MCF 10A (cell line): ENCODE data around the gene ORC6. TPM values are rescaled to one million over a fixed set of nuclear protein-coding genes. Genes with fewer than 3 reads are reported as not detected.

Experiments used
- BruUV-seq: library from RNA; stranded (reverse); fragments of 400-500 nt; replicated peaks from 2 replicates; lab custom pipeline; 2021; lab: Mats Ljungman, UMichigan
- CTCF ChIA-PET: fragments of 300-600 bp; sonication (Branson Sonifier 250); formaldehyde crosslinking; extraction: SDS; loops from one replicate; lab custom pipeline; 2021; ENCODE audit warnings: antibody characterized with exemption, inconsistent platforms; lab: Yijun Ruan, JAX
- POLR2A ChIA-PET: fragments of 300-600, 350-650 bp; sonication (Branson Sonifier 250); formaldehyde crosslinking; extraction: SDS; loops from one replicate; lab custom pipeline; 2020; ENCODE audit warnings: antibody characterized with exemption, inconsistent platforms; lab: Yijun Ruan, JAX
- DNase-seq: peaks from one replicate; pipeline ENCODE4 v3.0.0-alpha.2; 2018; ENCODE audit not compliant: unreplicated experiment
- H3K27ac Mint-ChIP-seq: one replicate; pipeline ENCODE4 v1.8.0; 2022; ENCODE audit warnings: mild to moderate bottlenecking, low read depth, mixed read lengths; ENCODE audit not compliant: unreplicated experiment
- H3K27me3 Mint-ChIP-seq: one replicate; pipeline ENCODE4 v1.8.0; 2022; ENCODE audit warnings: mixed read lengths; ENCODE audit not compliant: insufficient read depth, unreplicated experiment
- H3K36me3 Mint-ChIP-seq: one replicate; pipeline ENCODE4 v1.8.0; 2022; ENCODE audit warnings: mild to moderate bottlenecking, moderate library complexity, mixed read lengths; ENCODE audit not compliant: insufficient read depth, unreplicated experiment
- H3K4me1 Mint-ChIP-seq: one replicate; pipeline ENCODE4 v1.8.0; 2022; ENCODE audit warnings: mixed read lengths; ENCODE audit not compliant: insufficient read depth, unreplicated experiment
- H3K4me3 Mint-ChIP-seq: one replicate; pipeline ENCODE4 v1.8.0; 2022; ENCODE audit warnings: mild to moderate bottlenecking, moderate library complexity, mixed read lengths; ENCODE audit not compliant: unreplicated experiment
- H3K9me3 Mint-ChIP-seq: one replicate; pipeline ENCODE4 v1.8.0; 2022; ENCODE audit warnings: mixed read lengths; ENCODE audit not compliant: unreplicated experiment
- CTCF ChIP-seq: fragments of 200-600 bp; IDR thresholded peaks from one replicate; pipeline ENCODE4 v1.8.0; 2022; ENCODE audit warnings: antibody characterized with exemption, mild to moderate bottlenecking; ENCODE audit not compliant: unreplicated experiment
- intact Hi-C: fragments of 100-400 bp; cut with micrococcal nuclease; formaldehyde crosslinking; loops from 2 replicates; pipeline ENCODE4 v1.14.1; 2022
- total RNA-seq: library from RNA; stranded (reverse); gene quantifications from 2 replicates; pipeline ENCODE4 v1.2.3, GENCODE V29; 2022

ORC6 gene
- total RNA-seq, 1 experiment from 2014 or later, result 23.2 TPM

- H3K9me3 Mint-ChIP-seq, result no peaks in the 10 kb centered on the region
- DNase-seq, result no peak
- POLR2A ChIA-PET, result no interaction called here
These were observed 43.9 kb downstream of the ORC6 start for GRCh38 chr16:46733319-46733830.

GRCh38 chr16:46736695-46737094, 47.2 kb downstream of the ORC6 start:
- Mint-ChIP-seq H3K4me3 (no peak overlapping the region), H3K27me3 (no peaks in the 10 kb centered on the region), H3K36me3 (no peaks in the 10 kb centered on the region), H3K9me3 (no peaks in the 10 kb centered on the region), H3K4me1 (no peaks in the 10 kb centered on the region), H3K27ac (no peak overlapping the region)
- ChIA-PET CTCF (interaction anchor here (0.7 kb wide), 1 partner anchor 44 kb away, joined by 3 read pairs; no protein-coding TSS in a partner anchor), POLR2A (no interaction called here)
- BruUV-seq, result no TSS peak
- no peak for DNase-seq
- no peak for TF ChIP-seq CTCF
- intact Hi-C loops, result no loop called here

More at GRCh38 chr16:46733319-46733830, 43.9 kb downstream of the ORC6 start:
- no peaks in the 10 kb centered on the region for H3K4me1 Mint-ChIP-seq
- no peak for TF ChIP-seq CTCF
- H3K4me3 Mint-ChIP-seq, result no peak overlapping the region
- no peak overlapping the region for H3K27ac Mint-ChIP-seq
- intact Hi-C loops, result no loop called here
- CTCF ChIA-PET, result interaction anchor here (0.7 kb wide), 1 partner anchor 73 kb away, joined by 3 read pairs; no protein-coding TSS in a partner anchor
- BruUV-seq, result no TSS peak
- no peaks in the 10 kb centered on the region for H3K27me3 Mint-ChIP-seq
- no peaks in the 10 kb centered on the region for H3K36me3 Mint-ChIP-seq

GRCh38 chr16:46737621-46738214, 48.3 kb downstream of the ORC6 start:
- Mint-ChIP-seq H3K36me3 (no peaks in the 10 kb centered on the region), H3K9me3 (no peaks in the 10 kb centered on the region), H3K27me3 (no peaks in the 10 kb centered on the region), H3K4me3 (no peak overlapping the region), H3K27ac (no peak overlapping the region), H3K4me1 (no peaks in the 10 kb centered on the region)
- no peak for TF ChIP-seq CTCF
- DNase-seq, result no peak
- ChIA-PET POLR2A (no interaction called here), CTCF (interaction anchor here (0.7 to 1.2 kb wide), 2 partner anchors 14 to 45 kb away, joined by 3 read pairs; no protein-coding TSS in a partner anchor)
- BruUV-seq, result no TSS peak
- intact Hi-C loops, result no loop called here

GRCh38 chr16:46739934-46740333, 50.5 kb downstream of the ORC6 start:
- Mint-ChIP-seq H3K36me3 (no peaks in the 10 kb centered on the region), H3K4me3 (no peak overlapping the region), H3K4me1 (no peaks in the 10 kb centered on the region), H3K27ac (no peak overlapping the region), H3K9me3 (no peaks in the 10 kb centered on the region), H3K27me3 (no peaks in the 10 kb centered on the region)
- CTCF ChIA-PET, result interaction anchor here (0.9 kb wide), 1 partner anchor 110 kb away, joined by 3 read pairs; no protein-coding TSS in a partner anchor
- TF ChIP-seq CTCF, result no peak
- intact Hi-C loops, result no loop called here
- POLR2A ChIA-PET, result interaction anchor here (0.6 kb wide), 1 partner anchor 237 kb away, joined by 4 read pairs; no protein-coding TSS in a partner anchor
- no TSS peak for BruUV-seq
- DNase-seq, result no peak
